Fibroblast of the aortic adventitia (primary cell): Measurements from ENCODE around the gene TWIST2. TPM values are rescaled to one million over a fixed set of nuclear protein-coding genes. Genes with fewer than 3 reads are reported as not detected.

Source experiments
- DNase-seq: peaks from one replicate; pipeline ENCODE4 v3.0.0-alpha.2; 2010; ENCODE audit warnings: low read depth
- H3K4me3 ChIP-seq: 2 replicates; pipeline ENCODE4 v1.5.1; 2011; ENCODE audit warnings: low read depth, mild to moderate bottlenecking, control low read depth, low read length, moderate library complexity
- CTCF ChIP-seq: IDR thresholded peaks from 2 replicates; pipeline ENCODE4 v1.5.1; 2011; ENCODE audit warnings: mild to moderate bottlenecking, low read length, control low read depth, inconsistent platforms; ENCODE audit not compliant: insufficient read depth
- total RNA-seq: library from RNA; depleted of rRNA; stranded (reverse); fragments of >200 nt; gene quantifications from 2 replicates; pipeline ENCODE4 v1.2.3, GENCODE V29; 2012; ENCODE audit warnings: low replicate concordance

TWIST2 gene
- total RNA-seq, 1 donor: 64.1 TPM

GRCh38 chr2:238869293-238870124 is 21.6 kb downstream of the TWIST2 start:
- H3K4me3 ChIP-seq: no peak overlapping the region
- no peak for TF ChIP-seq CTCF
- peak; percentile 74 for DNase-seq

GRCh38 chr2:238870261-238870660 is 22.4 kb downstream of the TWIST2 start:
- no peak overlapping the region for H3K4me3 ChIP-seq
- DNase-seq: no peak
- TF ChIP-seq CTCF: no peak

- no peak for DNase-seq
- no peak overlapping the region for H3K4me3 ChIP-seq
- no peak for TF ChIP-seq CTCF
Observed at GRCh38 chr2:238872026-238872425, 24.1 kb downstream of the TWIST2 start.

- no peak for DNase-seq
- TF ChIP-seq CTCF: no peak
- H3K4me3 ChIP-seq: no peak overlapping the region
Observed at GRCh38 chr2:238872628-238873380, 24.9 kb downstream of the TWIST2 start.

- DNase-seq: no peak
- H3K4me3 ChIP-seq: no peak overlapping the region
- no peak for TF ChIP-seq CTCF
Observed at GRCh38 chr2:238873381-238873801, 25.5 kb downstream of the TWIST2 start.

GRCh38 chr2:238873841-238874240 is 26.0 kb downstream of the TWIST2 start:
- TF ChIP-seq CTCF: no peak
- no peak for DNase-seq
- H3K4me3 ChIP-seq: no peak overlapping the region
